SK-N-SH (cell line): Measurements from ENCODE around the gene JMJD1C. TPM values are rescaled to one million over a fixed set of nuclear protein-coding genes. Genes with fewer than 3 reads are reported as not detected.

Source experiments
- CTCF ChIA-PET: fragments of 300-600, 350-600 bp; formaldehyde crosslinking; extraction: SDS; loops from one replicate; lab custom pipeline; 2021; lab: Yijun Ruan, JAX
- POLR2A ChIA-PET: fragments of 350-600 bp; sonication (Branson Sonifier 250); formaldehyde crosslinking; extraction: SDS; loops from one replicate; lab custom pipeline; 2020; ENCODE audit warnings: antibody characterized with exemption, inconsistent platforms; lab: Yijun Ruan, JAX
- DNase-seq: peaks from one replicate; pipeline ENCODE4 v3.0.0; 2012
- H2AFZ ChIP-seq: fragments of 200-600 bp; sonication (generic); 2 replicates; pipeline ENCODE4 v1.8.1; 2016; ENCODE audit warnings: antibody characterized with exemption, mild to moderate bottlenecking, low read depth
- H3F3A ChIP-seq: fragments of 200-600 bp; sonication (generic); replicated peaks from 2 replicates; pipeline ENCODE3; 2016; ENCODE audit warnings: antibody characterized with exemption, mild to moderate bottlenecking; ENCODE audit not compliant: insufficient read depth
- H3K27ac ChIP-seq, 2 experiments: fragments of 200-500 bp in 1 of 2; fragments of 200-600 bp in 1 of 2; sonication (Bioruptor generic) in 1 of 2; sonication (generic), shearing (Covaris generic) in 1 of 2; 2 replicates each; pipeline versions ENCODE4 v1.5.1 to v1.6.1; 2014 to 2016; ENCODE audit warnings: low read depth in 2 of 2, inconsistent platforms in 1 of 2, low read length in 1 of 2, mild to moderate bottlenecking in 1 of 2, mixed read lengths in 1 of 2
- H3K27me3 ChIP-seq: fragments of 200-600 bp; sonication (generic), shearing (Covaris generic); 2 replicates; pipeline ENCODE4 v1.6.1; 2016; ENCODE audit warnings: mixed run types; ENCODE audit not compliant: insufficient read depth
- H3K36me3 ChIP-seq, 2 experiments: fragments of 200-500 bp in 1 of 2; fragments of 200-600 bp in 1 of 2; sonication (Bioruptor generic) in 1 of 2; sonication (generic) in 1 of 2; replicated peaks in 1 of 2; 2 replicates each; pipeline versions ENCODE3 to v1.5.1; 2014 to 2016; ENCODE audit warnings: low read length in 1 of 2, mild to moderate bottlenecking in 1 of 2; ENCODE audit not compliant: insufficient read depth in 2 of 2, control insufficient read depth in 1 of 2
- H3K4me1 ChIP-seq, 2 experiments: fragments of 200-500 bp in 1 of 2; fragments of 200-600 bp in 1 of 2; sonication (Bioruptor generic) in 1 of 2; sonication (generic), shearing (Covaris generic) in 1 of 2; 2 replicates each; pipeline versions ENCODE4 v1.5.1 to v1.6.1; 2014 to 2016; ENCODE audit warnings: low read depth in 1 of 2, low read length in 1 of 2, mixed run types in 1 of 2; ENCODE audit not compliant: insufficient read depth in 2 of 2, control insufficient read depth in 1 of 2
- H3K4me2 ChIP-seq: fragments of 200-600 bp; sonication (generic), shearing (Covaris generic); 2 replicates; pipeline ENCODE4 v1.6.1; 2017; ENCODE audit warnings: mixed run types
- H3K4me3 ChIP-seq, 2 experiments: fragments of 200-500 bp in 1 of 2; fragments of 200-600 bp in 1 of 2; sonication (Bioruptor generic) in 1 of 2; sonication (generic), shearing (Covaris generic) in 1 of 2; 2 replicates each; pipeline versions ENCODE4 v1.5.1 to v1.8.1; 2014 to 2016; ENCODE audit warnings: low read depth in 2 of 2, inconsistent platforms in 1 of 2, low read length in 1 of 2, mild to moderate bottlenecking in 1 of 2, mixed read lengths in 1 of 2, moderate library complexity in 1 of 2
- H3K79me2 ChIP-seq: fragments of 200-600 bp; sonication (generic); 2 replicates; pipeline ENCODE4 v1.8.1; 2017; ENCODE audit warnings: mild to moderate bottlenecking; ENCODE audit not compliant: insufficient read depth
- H3K9ac ChIP-seq: fragments of 200-600 bp; sonication (generic); 2 replicates; pipeline ENCODE4 v1.6.1; 2017; ENCODE audit warnings: mixed run types
- H3K9me2 ChIP-seq: fragments of 200-600 bp; sonication (generic); 2 replicates; pipeline ENCODE4 v1.6.1; 2017; ENCODE audit warnings: mixed run types
- H3K9me3 ChIP-seq: fragments of 200-600 bp; sonication (generic); 2 replicates; pipeline ENCODE4 v1.6.1; 2017; ENCODE audit warnings: mixed run types, mild to moderate bottlenecking, moderate library complexity
- H4K20me1 ChIP-seq: fragments of 200-600 bp; sonication (generic); 2 replicates; pipeline ENCODE4 v1.6.1; 2017; ENCODE audit warnings: mild to moderate bottlenecking, mixed run types; ENCODE audit not compliant: insufficient read depth
- CTCF ChIP-seq: fragments of 200-600 bp; sonication (generic); IDR thresholded peaks from 2 replicates; pipeline ENCODE4 v1.6.1; 2017; ENCODE audit warnings: antibody characterized with exemption, mild to moderate bottlenecking, moderate library complexity
- EP300 ChIP-seq, 2 experiments: IDR thresholded peaks; 2 replicates each; pipeline versions ENCODE4 v1.4.0 to v1.6.1; 2012; ENCODE audit warnings: borderline replicate concordance in 1 of 2, low read depth in 1 of 2, low read length in 1 of 2
- EZH2phosphoT487 ChIP-seq: fragments of 200-600 bp; sonication (generic); IDR thresholded peaks from 2 replicates; pipeline ENCODE4 v1.6.1; 2017; ENCODE audit warnings: low read depth, mixed run types, mild to moderate bottlenecking, antibody characterized with exemption, moderate library complexity, borderline replicate concordance
- FOSL2 ChIP-seq: IDR thresholded peaks from 2 replicates; pipeline ENCODE4 v1.4.0; 2012; ENCODE audit warnings: low read depth, mild to moderate bottlenecking, moderate library complexity, borderline replicate concordance
- FOXM1 ChIP-seq: IDR thresholded peaks from 2 replicates; pipeline ENCODE4 v1.4.0; 2012; ENCODE audit warnings: low read depth, mild to moderate bottlenecking
- GATA2 ChIP-seq: sonication (generic); formaldehyde crosslinking; IDR thresholded peaks from 2 replicates; pipeline ENCODE4 v1.5.0; 2020; ENCODE audit warnings: mild to moderate bottlenecking, missing genetic modification reagents
- IRF3 ChIP-seq: fragments of 150-350 bp; IDR thresholded peaks from 2 replicates; pipeline ENCODE4 v1.6.1; 2016; ENCODE audit warnings: mild to moderate bottlenecking, low read depth, low read length
- JUND ChIP-seq: IDR thresholded peaks from 2 replicates; pipeline ENCODE4 v1.4.0; 2012
- MEF2A ChIP-seq: IDR thresholded peaks from 2 replicates; pipeline ENCODE4 v1.4.0; 2012; ENCODE audit warnings: low read depth, borderline replicate concordance
- MXI1 ChIP-seq: IDR thresholded peaks from 2 replicates; pipeline ENCODE4 v1.6.1; 2012; ENCODE audit warnings: mild to moderate bottlenecking, low read depth, low read length, improper control_type of control experiment
- NRF1 ChIP-seq: IDR thresholded peaks from 2 replicates; pipeline ENCODE4 v1.6.1; 2012; ENCODE audit warnings: low read depth, mild to moderate bottlenecking, low read length
- PBX3 ChIP-seq: IDR thresholded peaks from 2 replicates; pipeline ENCODE4; 2012
- POLR2AphosphoS5 ChIP-seq: IDR thresholded peaks from 2 replicates; pipeline ENCODE4 v1.6.1; 2012; ENCODE audit warnings: low read depth, low read length
- RAD21 ChIP-seq: IDR thresholded peaks from 2 replicates; pipeline ENCODE4 v1.6.1; 2012; ENCODE audit warnings: mild to moderate bottlenecking, low read length
- RCOR1 ChIP-seq: fragments of 150-350 bp; IDR thresholded peaks from 2 replicates; pipeline ENCODE4 v1.6.1; 2017; ENCODE audit warnings: antibody characterized with exemption, low read length
- SIN3A ChIP-seq: IDR thresholded peaks from 2 replicates; pipeline ENCODE4 v1.6.1; 2012; ENCODE audit warnings: low read depth, mild to moderate bottlenecking, low read length, moderate library complexity, borderline replicate concordance
- SMC3 ChIP-seq: IDR thresholded peaks from 2 replicates; pipeline ENCODE4 v1.6.1; 2012; ENCODE audit warnings: low read depth, low read length, improper control_type of control experiment
- TCF12 ChIP-seq: IDR thresholded peaks from 2 replicates; pipeline ENCODE4 v1.4.0; 2012
- USF2 ChIP-seq: fragments of 150-350 bp; IDR thresholded peaks from 2 replicates; pipeline ENCODE4 v1.6.1; 2017; ENCODE audit warnings: antibody characterized with exemption, low read length, low read depth, borderline replicate concordance
- YY1 ChIP-seq: IDR thresholded peaks from 2 replicates; pipeline ENCODE4 v1.4.0; 2012; ENCODE audit warnings: low read depth, mild to moderate bottlenecking
- WGBS: methylation state at CpG from one replicate; pipeline ENCODE4 v1.1.6; 2017; ENCODE audit warnings: low lambda C conversion rate; 5-methylcytosine and 5-hydroxymethylcytosine counted together
- polyA plus RNA-seq, 3 experiments: library from polyadenylated mRNA; depleted of rRNA; stranded (reverse); fragments of >200 nt; gene quantifications; 2 replicates each; pipeline ENCODE4 v1.2.3, GENCODE V29; 2012

JMJD1C gene
- polyA plus RNA-seq, 1 of the 3 experiments (the other 2 are of a cell fraction): 11.7 TPM

DNA sequence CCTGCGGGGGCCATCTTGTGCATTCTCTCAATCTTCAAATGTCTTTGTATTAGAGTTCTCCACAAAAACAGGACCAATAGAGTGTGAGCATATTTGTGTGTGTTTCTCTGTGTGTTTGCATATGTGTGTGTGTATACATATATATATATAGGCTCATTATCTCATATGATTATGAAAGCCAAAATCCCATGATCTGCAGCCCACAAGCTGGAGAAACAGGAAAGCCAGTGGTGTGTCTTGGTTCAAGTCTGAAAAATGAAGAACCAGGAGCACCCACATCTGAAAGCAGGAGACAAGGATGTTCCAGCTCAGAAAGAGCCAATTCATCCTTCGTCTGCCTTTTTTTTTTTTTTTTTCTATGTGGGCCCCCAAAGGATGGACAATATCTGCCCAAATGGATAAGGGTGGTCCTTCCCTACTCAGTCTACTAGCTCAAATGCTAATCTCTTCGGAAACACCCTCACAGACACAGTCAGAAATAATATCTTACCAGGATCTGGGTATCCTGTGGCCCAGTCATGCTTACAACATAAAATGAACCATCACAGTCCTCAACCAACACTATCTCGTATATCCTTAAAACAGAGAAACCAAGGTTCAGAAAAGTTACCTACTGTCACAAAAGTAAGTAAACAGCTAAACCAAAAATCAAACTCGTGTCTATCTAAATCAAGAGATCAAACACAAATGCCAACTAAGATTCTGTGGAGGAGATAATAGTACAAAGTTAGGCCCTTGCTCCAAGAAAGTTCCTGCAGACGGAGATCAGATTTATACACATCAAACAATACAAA is 141.9 kb downstream of the JMJD1C start:
- Histone ChIP-seq H3K4me1 (no peaks in the 10 kb centered on the region), H3K9ac (no peak overlapping the region), H3K79me2 (peaks cover 72% of the 10 kb centered on the region), H3K4me3 (no peak overlapping the region), H3K36me3 (peaks cover 0 to 10% of the 10 kb centered on the region in 2 experiments), H2AFZ (no peak overlapping the region), H3F3A (no peaks in the 10 kb centered on the region), H3K27ac (no peak overlapping the region), H3K27me3 (no peaks in the 10 kb centered on the region), H3K9me2 (no peaks in the 10 kb centered on the region; the same call in 1 of the 2 replicates), H4K20me1 (peaks cover 14% of the 10 kb centered on the region), H3K9me3 (no peaks in the 10 kb centered on the region), H3K4me2 (no peak overlapping the region)
- TF ChIP-seq FOSL2 (no peak), FOXM1 (no peak), USF2 (no peak), MEF2A (no peak), SIN3A (no peak), POLR2AphosphoS5 (no peak), EP300 (IDR thresholded peaks at IDR 0.05; ENCODE audit: borderline replicate concordance in 1 of 2, low read depth in 1 of 2, low read length in 1 of 2) (no peak), PBX3 (no peak), EZH2phosphoT487 (no peak), SMC3 (no peak)
- CTCF ChIA-PET: interaction anchor here (1.0 kb wide), 1 partner anchor 17 kb away, joined by 3 read pairs; no protein-coding TSS in a partner anchor
- POLR2A ChIA-PET: no interaction called here
- DNase-seq: no peak
- WGBS: 96% methylated on average over 6 of the region's 6 CpGs

GRCh38 chr10:63320683-63321082 is 145.1 kb downstream of the JMJD1C start:
- CTCF ChIA-PET: interaction anchor here (2.3 kb wide), 1 partner anchor 399 kb away, joined by 7 read pairs; no protein-coding TSS in a partner anchor
- H3K4me2 ChIP-seq: no peak overlapping the region
- WGBS: 100% methylated on average over 1 of the region's 1 CpG
- H2AFZ ChIP-seq: no peak overlapping the region
- H3K4me3 ChIP-seq: no peak overlapping the region
- POLR2A ChIA-PET: no interaction called here
- H3K9me2 ChIP-seq: no peaks in the 10 kb centered on the region; the same call in 1 of the 2 replicates
- peaks cover 0 to 10% of the 10 kb centered on the region in 2 experiments for H3K36me3 ChIP-seq
- peaks cover 65% of the 10 kb centered on the region for H3K79me2 ChIP-seq
- peaks cover 10% of the 10 kb centered on the region for H4K20me1 ChIP-seq
- no peak overlapping the region for H3K9ac ChIP-seq
- DNase-seq: no peak
- H3F3A ChIP-seq: no peaks in the 10 kb centered on the region
- no peak overlapping the region for H3K27ac ChIP-seq
- H3K9me3 ChIP-seq: no peaks in the 10 kb centered on the region
- H3K4me1 ChIP-seq: no peaks in the 10 kb centered on the region
- H3K27me3 ChIP-seq: no peaks in the 10 kb centered on the region
- TF ChIP-seq MXI1: no peak
- no peak for TF ChIP-seq YY1
- TF ChIP-seq RAD21: no peak
- no peak for TF ChIP-seq RCOR1
- TF ChIP-seq CTCF: no peak
- TF ChIP-seq JUND: no peak
- TF ChIP-seq GATA2 (CRISPR knock-in tag): no peak
- no peak for TF ChIP-seq IRF3
- TF ChIP-seq TCF12: no peak
- TF ChIP-seq NRF1: no peak
